Measurements from ENCODE around the gene SLC49A4.

Gene SLC49A4

DNA sequence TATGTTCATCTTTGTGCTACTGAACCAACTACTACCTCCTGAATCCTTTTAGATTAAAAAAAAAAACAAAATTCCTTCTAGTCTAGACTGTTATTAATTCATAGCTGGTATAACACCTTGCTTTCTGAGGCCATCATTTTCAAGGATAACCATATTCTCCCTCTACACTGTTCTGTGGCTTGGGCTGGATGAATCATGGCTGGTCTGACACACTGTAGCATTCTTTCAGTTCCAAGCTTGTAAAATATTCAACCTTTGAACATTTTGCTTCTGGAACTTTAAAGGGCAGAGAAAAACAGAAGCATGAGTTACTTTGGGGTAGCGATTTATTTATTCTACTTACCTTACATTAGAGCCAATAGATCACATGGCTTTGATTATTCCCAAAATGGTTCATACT lies 8.8 kb upstream of the SLC49A4 start:
- DNase-seq (ENCODE audit: low spot score): no peak

DNA sequence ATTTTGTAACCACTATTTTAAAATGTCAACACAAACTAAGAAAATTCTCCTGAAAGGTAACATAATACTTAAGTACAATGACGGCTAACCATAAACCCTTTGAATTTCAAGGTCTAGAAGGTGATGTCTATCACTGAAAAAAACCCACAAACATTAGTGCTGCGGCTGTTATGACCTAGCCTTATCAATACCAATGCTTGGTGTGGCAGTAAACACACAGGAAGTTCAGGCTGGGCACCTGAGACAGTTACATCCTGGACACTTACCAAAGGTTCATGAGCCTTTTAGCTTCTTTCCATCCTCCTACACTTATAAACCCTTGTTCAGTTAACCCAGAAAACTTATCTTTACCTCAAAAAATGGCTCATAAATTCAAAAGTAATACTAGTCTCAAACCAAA lies 7.0 kb upstream of the SLC49A4 start:
- no peak for DNase-seq (ENCODE audit: low spot score)

DNA sequence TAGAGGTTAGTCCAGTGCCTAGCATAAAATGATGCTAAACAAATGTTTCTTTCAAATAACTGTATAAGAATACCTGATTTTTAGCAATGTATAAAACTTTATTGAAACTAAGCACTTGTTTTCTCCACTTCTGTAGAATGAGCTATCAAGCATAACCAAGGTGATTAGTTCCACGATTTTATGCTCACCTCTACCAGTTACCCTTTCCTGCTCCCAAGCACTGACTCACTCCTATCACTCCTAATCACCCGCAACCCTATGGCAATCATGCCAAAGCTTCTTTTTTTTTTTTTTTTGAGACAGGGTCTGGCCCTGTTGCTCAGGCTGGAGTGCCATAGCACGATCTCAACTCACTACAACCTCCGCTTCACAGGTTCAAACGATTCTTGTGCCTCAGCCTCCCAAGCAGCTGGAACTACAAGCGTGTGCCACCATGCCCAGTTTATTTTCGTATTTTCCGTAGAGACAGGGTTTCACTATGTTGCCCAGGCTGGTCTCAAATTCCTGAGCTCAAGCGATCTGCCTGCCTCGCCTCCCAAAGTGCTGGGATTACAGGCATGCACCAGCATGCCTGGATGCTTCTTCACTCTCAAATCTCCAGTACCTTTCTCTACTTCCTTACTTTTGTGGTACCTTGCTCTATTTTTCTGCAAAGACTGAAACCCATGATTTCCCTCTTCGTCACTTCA lies 5.1 kb upstream of the SLC49A4 start:
- no peak for DNase-seq (ENCODE audit: low spot score)

DNA sequence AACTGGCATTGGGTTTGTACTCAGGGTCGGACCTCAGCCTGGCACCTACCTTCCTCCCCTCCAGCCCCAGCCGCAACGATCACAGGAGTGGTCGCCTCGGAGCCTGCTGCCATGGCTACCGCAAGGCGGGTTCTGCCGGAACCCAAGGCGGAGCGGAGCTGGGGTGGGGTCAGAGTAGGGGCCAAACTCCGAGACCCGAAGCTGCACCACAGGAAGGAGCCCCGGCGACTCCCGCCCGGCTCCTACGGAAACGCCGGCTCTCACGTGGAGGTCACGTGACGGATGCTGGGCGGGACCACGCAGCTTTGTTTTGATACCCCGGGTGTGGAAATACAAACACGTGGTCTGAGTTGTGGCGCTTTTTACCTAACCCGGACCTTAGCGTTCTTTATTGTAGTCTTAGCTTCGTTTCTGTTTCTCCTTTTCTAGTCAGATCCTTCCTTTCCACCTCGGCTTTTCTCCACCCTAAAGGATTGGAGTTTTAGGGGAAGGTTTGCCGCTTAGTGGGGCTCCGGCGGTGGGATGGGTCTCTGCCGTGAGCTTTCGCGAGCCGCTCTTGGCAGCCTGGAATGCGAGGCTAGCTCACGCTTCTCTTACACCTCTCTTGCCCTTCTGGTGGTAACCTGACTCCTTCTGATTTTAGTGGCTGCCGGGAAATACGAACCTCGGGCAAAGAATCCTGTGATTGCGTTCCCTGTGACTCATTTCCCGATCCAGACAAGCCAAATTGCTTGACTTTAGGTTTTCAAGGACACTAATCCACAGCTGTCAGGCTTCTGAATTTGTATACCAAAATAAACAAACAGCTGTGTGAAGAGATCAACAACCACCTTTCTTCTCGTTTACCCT lies 1.1 kb upstream of the SLC49A4 start, which contains the start of gene HSPBAP1:
Gene HSPBAP1 (minus strand): TSS at position 264 of the 849 bp plus-strand sequence. CDS start 151 bp downstream, at position 113.
- peak; percentile 86 for DNase-seq (ENCODE audit: low spot score)

DNA sequence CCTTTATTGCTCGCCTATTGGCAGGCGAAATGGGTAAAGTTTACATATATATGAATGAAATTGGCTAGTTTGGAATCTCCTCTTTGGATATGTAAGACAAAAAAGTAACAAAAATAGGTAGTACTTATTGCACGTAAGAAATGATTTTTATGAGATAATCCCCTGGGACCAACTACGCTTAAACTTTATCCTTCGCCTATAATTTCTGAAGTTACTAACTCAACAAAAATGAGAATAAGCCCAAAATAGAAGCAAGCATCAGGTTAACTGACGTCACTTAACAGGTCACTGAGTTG lies 438 bp upstream of the SLC49A4 start:
- no peak for DNase-seq (ENCODE audit: low spot score)

DNA sequence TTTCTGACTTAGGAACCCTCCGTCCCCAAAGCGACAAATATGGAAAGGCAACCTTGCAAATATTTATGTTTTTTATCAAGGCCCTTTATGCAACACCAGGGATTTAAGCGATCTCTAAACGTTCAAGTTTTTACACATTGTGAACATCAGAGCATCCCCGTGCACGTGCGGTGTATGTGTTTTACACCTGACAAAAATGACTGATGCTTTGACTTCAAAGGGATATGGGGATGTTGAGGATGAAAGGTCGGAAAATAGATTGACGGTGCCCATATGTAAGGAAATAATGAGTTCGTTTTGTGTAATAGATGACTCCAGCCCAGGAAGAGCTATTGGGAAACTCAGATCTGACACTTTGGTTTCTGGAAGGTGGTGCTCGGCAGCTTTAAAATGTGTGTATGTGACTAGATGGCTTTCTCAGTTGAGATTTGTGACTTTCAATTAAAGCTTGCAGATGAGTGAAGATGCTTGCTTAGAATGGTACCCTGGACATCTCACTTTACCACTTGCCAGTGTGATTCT lies 866 bp downstream of the SLC49A4 start:
- no peak for DNase-seq (ENCODE audit: low spot score)

DNA sequence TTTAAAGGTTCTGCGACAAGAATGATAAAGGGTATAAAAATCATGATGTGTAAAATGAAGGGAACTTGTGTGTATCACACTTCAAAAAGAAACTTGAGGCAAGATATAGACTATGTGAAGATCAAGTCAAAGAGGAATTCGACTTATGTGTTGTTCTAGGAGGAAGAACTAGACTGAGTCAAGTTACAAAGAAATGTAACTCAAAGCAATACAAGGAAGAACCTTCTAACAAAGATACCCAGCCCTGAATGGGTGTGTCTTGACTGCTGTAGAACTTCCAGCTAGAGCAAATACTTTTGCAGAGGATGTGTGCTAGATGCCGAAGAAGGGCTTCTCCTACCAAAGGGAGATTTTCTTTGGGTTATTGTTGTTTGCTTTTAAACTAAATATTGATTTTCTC lies 2.4 kb downstream of the SLC49A4 start:
- DNase-seq (ENCODE audit: low spot score): no peak

DNA sequence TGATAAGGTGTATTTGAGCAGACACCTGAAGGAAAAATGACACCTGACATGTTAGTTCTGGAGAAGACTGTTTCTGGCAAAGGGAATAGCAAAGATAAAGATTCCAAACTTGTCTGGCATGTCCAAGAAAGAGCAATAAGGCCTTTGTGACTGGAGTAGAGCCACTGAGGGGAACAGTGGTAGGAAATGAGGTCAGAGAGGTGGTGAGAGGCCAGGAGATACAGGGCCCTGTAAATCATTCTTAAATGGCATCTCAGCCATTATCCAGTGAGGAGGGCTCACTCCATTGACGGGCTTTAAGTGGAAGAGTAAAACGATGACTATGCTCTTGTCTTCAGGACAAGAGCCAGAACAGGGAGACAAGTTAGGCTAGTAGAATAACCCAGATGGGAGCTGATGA lies 4.5 kb downstream of the SLC49A4 start:
- DNase-seq (ENCODE audit: low spot score): no peak

DNA sequence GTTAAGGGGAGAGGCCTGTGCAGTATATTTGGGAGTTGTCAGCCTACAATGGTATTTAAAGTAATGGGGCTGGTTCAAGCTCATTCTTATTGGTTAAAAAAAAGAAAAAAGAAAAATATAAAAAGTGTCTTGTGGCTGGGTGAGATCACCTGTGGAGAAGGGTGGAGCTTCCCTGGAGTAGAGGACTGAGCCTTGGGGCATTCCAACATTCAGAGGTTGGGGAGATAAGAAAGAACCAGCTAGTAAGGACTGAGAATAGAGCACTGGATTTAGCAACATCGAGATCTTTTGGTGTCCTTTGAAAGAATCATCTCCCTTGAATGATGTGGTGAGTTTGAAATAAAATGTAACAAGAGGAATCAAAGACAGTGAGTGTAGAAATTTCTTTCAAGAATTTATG lies 5.2 kb downstream of the SLC49A4 start:
- DNase-seq (ENCODE audit: low spot score): no peak

DNA sequence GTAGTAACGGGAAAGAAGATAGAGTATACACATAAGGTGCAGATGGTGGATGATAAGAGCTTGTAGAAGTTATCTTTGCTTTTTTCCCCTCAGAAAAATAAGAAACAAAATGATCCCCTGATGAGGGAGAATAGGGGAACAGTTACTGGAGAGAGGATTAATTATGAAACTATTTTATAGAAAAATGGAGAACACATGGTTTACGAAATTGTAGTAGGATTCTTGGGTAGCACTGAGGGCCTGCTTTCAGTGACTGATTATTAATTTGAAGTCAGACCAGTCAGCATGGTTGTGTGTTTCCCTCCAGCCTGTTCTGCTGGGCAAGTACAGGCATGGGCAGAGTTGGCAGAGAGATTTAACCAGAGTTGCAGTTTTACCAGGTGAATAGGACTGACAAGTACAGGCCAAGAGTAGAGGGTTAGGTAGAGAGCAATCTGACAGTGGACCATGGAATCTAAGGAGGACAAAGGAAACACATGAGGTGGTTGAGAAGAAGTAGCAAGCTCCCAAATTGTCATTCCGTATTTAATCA lies 5.9 kb downstream of the SLC49A4 start:
- no peak for DNase-seq (ENCODE audit: low spot score)

DNA sequence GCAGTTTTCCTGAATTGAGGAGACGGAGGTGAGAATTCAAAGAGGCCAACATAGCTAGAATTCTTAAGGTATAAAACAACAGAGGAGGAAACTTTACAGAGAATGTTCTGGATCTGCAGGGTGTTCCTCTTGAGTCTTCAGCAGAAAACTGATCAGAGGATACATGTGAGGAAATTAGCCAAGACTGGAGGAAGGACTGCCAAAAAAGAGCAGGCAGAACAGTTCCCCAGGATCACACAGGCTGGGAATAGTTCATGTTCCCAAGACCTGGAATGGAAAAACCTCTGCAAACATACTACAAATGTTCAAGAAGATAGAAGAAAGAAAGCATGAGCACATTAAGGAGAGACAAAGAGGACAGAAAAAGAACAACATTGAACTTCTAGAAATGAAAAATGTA lies 7.5 kb downstream of the SLC49A4 start:
- DNase-seq (ENCODE audit: low spot score): no peak

DNA sequence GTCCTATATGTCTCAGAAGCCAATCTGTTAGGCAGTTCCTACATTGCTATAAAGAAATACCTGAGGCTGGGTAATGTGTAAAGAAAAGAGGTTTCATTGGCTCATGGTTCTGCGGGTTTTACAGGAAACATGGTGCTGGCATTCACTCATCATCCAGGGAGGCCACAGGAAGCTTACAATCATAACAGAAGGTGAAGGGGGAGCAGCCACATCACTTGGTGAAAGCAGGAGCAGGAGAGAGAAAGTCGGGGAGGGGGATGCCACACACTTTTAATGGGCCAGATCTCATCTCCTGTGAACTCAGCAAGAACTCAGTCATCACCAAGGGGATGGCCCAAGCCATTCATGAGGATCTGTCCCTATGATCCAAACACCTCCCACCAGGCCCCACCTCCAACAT lies 9.1 kb downstream of the SLC49A4 start:
- DNase-seq (ENCODE audit: low spot score): no peak

DNA sequence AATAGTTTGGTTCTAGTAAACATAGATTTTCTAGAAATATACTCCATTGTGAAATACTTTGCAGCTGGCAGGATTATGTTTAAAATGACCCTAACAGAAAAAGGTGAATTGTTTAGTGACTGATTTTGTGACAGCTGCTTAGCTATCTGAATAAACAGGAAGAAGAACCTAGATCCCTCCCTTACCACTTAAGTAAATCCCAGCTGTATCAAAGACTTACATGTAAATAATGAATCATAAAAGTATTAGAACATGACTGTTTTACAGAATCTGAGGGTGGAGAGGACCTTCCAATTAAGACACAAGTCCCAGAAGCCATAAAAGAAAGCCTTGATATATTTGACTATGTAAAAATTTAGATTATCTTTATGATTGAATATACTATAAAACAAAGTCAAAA lies 15.9 kb downstream of the SLC49A4 start:
- no peak for DNase-seq (ENCODE audit: low spot score)

DNA sequence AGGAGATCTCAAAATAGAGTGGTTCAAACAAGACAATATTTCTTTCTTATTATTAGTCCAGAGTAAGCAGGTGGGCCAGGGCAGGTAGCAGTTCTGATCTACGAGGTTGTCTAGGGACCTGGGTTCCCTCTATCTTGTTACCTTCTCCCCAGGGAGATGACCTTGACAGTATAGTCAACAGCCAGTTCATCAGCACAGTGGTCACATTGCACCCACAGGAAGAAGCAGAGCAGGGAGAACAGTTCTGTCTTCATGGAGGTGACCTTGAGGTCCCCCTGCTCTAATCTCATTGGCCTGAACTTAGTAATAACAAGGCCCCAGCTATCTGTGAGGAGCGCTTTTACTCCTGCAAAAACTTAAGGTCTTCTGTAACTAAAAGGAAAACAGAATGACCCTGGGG lies 21.7 kb downstream of the SLC49A4 start:
- DNase-seq (ENCODE audit: low spot score): no peak

DNA sequence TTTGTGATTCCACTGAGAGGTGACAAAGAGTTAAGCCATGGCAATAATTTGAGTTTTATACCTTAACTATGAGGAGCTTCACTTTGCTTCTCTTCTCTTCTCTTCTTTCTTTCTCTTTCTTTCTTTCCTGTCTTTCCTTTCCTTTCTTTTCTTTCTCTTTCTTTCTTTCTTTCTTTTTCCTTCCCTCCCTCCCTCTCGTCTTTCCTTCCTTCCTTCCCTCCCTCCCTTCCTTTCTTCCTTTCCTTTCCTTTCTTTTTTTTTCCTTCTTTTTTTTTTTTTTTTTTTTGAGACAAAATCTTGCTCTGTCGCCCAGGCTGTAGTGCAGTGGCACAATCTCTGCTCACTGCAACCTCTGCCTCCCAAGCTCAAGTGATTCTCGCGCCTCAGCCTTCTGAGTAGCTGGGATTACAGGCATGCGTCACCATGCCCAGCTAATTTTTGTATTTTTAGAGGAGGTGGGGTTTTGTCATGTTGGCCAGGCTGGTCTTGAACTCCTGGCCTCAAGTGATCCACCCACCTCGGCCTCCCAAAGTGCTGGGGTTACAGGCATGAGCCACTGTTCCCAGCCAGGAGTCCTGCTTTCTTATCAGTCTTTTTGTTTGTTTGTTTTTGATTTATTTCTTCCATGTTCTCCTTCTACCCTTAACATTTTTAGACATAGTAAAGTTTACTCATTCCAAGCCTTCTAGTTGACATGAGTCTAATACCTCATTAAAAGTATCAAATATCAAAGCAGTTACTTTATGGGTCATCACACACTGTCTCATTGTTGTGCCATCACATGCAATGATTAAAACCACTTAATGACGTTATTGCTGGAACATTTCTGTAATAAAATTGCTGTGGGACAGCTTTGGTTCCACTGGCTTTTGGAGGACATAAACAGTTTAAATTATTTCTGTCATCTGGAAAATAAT lies 29.9 kb downstream of the SLC49A4 start:
- no peak for DNase-seq (ENCODE audit: low spot score)

DNA sequence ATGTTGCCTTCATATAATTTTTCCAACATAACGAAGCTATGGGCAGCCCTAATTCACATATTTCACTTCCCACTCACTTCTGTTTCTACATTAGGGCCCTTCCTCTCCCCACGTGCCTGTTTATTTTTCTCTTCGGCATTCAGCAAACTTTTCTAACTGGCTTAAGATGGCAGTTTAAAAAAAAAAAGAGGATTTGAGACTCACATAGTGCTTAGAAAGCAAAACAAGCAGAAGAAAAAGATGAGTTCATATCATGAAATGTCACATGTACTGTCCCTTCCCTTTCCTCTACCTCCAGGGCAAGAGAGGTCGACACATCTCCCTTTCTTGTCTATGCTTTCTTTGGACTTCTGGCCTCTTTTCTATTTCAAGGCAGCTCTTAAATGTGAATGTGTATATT lies 30.6 kb downstream of the SLC49A4 start:
- DNase-seq (ENCODE audit: low spot score): no peak

DNA sequence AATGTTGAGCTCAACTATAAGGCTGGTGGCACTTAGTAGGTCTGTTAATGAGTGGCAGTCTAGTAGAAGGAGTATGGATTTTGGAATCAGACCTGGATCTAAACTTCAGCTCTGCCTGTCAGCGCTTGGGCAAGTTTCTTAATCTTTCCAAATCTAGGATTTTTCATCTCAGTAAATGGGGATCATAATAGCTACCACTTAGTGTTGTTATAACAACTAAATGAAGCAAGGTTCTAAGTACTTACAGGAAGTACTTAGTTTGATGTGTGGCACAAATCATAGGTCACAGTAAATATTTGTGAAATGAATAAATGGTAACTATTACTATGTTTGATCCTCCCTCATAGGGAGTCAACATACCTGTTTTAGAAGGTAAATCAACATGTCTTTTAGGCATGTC lies 31.4 kb downstream of the SLC49A4 start:
- DNase-seq (ENCODE audit: low spot score): no peak

DNA sequence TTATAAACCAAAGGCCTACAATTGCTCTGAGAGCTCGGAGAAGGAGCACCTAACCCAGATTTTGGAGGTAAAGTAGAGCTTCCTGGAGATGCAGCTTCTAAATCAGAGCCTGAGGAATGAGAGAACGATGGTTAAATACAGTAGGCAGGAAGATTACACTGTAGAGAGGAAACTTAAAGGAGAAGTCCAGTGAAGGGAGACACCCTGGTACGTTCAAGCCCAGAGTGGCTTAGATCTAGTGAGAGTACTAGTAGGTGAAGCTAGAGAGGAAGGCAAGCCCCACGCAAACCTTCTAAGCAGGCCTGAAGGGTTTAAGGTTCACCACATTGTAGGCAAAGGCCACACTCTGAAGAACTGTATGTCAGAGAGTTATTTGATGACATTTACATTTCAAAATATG lies 33.4 kb downstream of the SLC49A4 start:
- no peak for DNase-seq (ENCODE audit: low spot score)

DNA sequence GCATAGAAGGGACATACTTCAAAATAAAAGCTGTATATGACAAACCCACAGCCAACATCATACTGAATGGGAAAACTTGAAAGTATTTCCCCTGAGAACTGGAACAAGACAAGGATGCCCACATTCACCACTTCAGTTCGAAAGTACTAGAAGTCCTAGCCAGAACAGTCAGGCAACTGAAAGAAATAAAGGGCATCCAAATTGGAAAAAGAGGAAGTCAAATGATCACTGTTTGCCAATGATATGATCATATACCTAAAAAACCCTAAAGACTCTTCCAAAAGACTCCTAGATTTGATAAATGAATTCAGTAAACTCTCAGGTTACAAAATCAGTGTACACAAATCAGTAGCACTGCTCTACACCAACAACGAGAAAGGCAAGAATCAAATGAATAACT lies 40.7 kb downstream of the SLC49A4 start:
- DNase-seq (ENCODE audit: low spot score): no peak

DNA sequence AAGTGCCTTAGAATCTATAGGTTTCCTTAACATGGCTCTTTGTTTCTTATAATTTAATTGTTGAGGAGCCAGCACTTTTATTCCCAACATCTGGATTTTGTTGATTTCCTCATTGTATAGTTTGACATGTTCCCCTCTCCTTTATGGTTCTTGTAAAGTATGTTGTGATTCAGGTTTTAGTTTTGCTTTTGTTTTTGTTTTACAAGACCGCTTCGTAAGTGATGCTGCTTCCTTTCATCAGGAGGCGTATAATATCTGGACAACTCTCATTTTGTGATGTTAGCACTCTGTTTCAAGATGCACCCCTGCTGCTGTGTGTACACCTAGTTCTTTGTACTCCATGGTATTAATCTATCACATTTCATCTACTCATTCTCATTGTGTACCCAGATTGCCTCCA lies 48.7 kb downstream of the SLC49A4 start:
- DNase-seq (ENCODE audit: low spot score): no peak

DNA sequence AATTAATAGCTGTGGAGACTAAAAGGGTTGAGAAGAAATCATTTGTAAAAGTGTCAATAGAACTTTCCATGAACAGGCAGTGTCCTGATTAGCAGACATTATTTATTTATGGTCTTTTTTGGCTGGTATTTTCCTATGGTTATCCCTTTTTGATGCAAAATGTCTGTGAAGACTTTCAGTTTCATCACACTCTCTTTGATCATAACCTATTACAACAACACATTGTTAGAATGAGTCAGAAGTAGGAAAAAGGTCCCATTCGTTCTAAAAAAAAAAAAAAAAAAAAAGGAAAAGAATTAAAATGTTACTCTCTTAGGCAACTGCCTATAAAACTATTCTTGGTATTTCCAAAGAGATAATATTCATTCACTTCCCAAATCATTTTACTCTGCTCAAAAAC lies 62.1 kb downstream of the SLC49A4 start:
- DNase-seq (ENCODE audit: low spot score): no peak

DNA sequence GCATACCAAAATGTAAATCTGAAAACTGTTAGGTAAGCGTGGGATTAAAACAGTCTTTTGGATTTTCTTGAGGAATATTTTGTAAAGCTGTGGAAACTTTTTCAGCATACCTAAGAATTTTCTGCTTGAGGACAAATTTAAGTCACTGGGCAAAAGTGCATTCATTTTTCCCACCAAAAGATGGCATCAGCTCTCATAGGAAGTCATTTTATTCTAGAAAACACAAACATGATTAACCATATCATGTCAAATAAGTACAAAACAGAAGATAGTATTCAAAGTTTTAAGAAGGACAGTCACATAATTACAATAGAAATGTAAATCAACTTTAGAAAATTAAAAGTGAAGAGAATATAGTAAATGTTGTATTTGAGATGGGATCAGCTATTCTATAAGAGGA lies 63.5 kb downstream of the SLC49A4 start:
- DNase-seq (ENCODE audit: low spot score): no peak

Data from CD4-positive, alpha-beta T cell treated with Interleukin-6 at 100 ng/mL for 8 hours (primary cell).